ENCODE measurements around the gene FAM3C. TPM values are rescaled to one million over a fixed set of nuclear protein-coding genes. Genes with fewer than 3 reads are reported as not detected.

FAM3C gene
- total RNA-seq, 1 experiment from 2014 or later: 37.9 TPM

DNA sequence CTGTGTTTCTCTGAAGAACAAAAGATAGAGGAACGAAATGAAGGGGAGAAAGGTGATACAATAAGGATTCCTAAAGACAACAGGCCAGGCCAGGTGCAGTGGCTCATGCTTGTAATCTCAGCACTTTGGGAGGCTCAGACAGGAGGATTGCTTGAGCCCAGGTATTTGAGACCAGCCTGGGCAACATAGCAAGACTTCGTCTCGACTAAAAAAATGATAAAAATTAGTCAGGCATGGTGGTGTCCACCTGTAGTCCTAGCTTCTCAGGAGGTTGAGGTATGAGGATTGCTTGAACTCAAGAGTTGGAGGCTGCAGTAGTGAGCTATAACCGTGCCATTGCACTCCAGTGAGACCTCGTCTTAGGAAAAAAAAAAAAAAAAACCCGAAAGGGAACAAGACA, 41.4 kb upstream of the FAM3C start:
- intact Hi-C loops (cut with micrococcal nuclease): no loop called here
- Histone ChIP-seq H3K36me3 (ENCODE audit: low read depth, low read length) (no peaks in the 10 kb centered on the region), H3K9ac (ENCODE audit: low read length) (no peak overlapping the region), H2AFZ (ENCODE audit: low read length) (no peak overlapping the region), H3K4me2 (ENCODE audit: low read length) (no peak overlapping the region), H3K4me1 (ENCODE audit: insufficient read depth, low read length) (peaks cover 6% of the 10 kb centered on the region; the same call in 1 of the 2 replicates), H3K79me2 (ENCODE audit: low read length) (no peaks in the 10 kb centered on the region), H4K20me1 (ENCODE audit: low read length) (no peaks in the 10 kb centered on the region), H3K9me2 (replicated peaks; ENCODE audit: low read length) (no peaks in the 10 kb centered on the region), H3K27ac (ENCODE audit: low read length) (no peak overlapping the region), H3K9me3 (ENCODE audit: low read length) (no peaks in the 10 kb centered on the region), H3F3A (ENCODE audit: low read length, unreplicated experiment) (no peaks in the 10 kb centered on the region), H3K4me3 (ENCODE audit: low read length) (no peak overlapping the region), H3K27me3 (ENCODE audit: low read length) (no peaks in the 10 kb centered on the region)
- POLR2A ChIA-PET (ENCODE audit: unreplicated experiment): no interaction called here
- ATAC-seq: no peak
- no TSS peak for BruUV-seq (replicated peaks)
- no peak for DNase-seq
- CTCF ChIA-PET: no interaction called here
- TF ChIP-seq, protein P1, sequence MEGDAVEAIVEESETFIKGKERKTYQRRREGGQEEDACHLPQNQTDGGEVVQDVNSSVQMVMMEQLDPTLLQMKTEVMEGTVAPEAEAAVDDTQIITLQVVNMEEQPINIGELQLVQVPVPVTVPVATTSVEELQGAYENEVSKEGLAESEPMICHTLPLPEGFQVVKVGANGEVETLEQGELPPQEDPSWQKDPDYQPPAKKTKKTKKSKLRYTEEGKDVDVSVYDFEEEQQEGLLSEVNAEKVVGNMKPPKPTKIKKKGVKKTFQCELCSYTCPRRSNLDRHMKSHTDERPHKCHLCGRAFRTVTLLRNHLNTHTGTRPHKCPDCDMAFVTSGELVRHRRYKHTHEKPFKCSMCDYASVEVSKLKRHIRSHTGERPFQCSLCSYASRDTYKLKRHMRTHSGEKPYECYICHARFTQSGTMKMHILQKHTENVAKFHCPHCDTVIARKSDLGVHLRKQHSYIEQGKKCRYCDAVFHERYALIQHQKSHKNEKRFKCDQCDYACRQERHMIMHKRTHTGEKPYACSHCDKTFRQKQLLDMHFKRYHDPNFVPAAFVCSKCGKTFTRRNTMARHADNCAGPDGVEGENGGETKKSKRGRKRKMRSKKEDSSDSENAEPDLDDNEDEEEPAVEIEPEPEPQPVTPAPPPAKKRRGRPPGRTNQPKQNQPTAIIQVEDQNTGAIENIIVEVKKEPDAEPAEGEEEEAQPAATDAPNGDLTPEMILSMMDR (conservative IDR thresholded peaks at IDR 0.05; ENCODE audit: low read depth, low read length): no peak
- TF ChIP-seq EZH2phosphoT487 (IDR thresholded peaks at IDR 0.05; ENCODE audit: borderline replicate concordance, low read length): no peak
- no peak for TF ChIP-seq EZH2 (IDR thresholded peaks at IDR 0.05; ENCODE audit: low read length, unreplicated experiment)

GRCh38 chr7:121436688-121437087, 40.6 kb upstream of the FAM3C start:
- H3K9ac ChIP-seq (ENCODE audit: low read length): no peak overlapping the region
- intact Hi-C loops (cut with micrococcal nuclease): no loop called here
- no peaks in the 10 kb centered on the region for H4K20me1 ChIP-seq (ENCODE audit: low read length)
- ChIA-PET CTCF (no interaction called here), POLR2A (ENCODE audit: unreplicated experiment) (no interaction called here)
- TF ChIP-seq EZH2 (IDR thresholded peaks at IDR 0.05; ENCODE audit: low read length, unreplicated experiment) (no peak), EZH2phosphoT487 (IDR thresholded peaks at IDR 0.05; ENCODE audit: borderline replicate concordance, low read length) (no peak)
- TF ChIP-seq, protein P1 (conservative IDR thresholded peaks at IDR 0.05; ENCODE audit: low read depth, low read length): no peak
- no peak for ATAC-seq
- no peaks in the 10 kb centered on the region for H3K36me3 ChIP-seq (ENCODE audit: low read depth, low read length)
- no peak overlapping the region for H2AFZ ChIP-seq (ENCODE audit: low read length)
- no peaks in the 10 kb centered on the region for H3K9me3 ChIP-seq (ENCODE audit: low read length)
- H3K27ac ChIP-seq (ENCODE audit: low read length): no peak overlapping the region
- no peaks in the 10 kb centered on the region for H3F3A ChIP-seq (ENCODE audit: low read length, unreplicated experiment)
- no peaks in the 10 kb centered on the region for H3K27me3 ChIP-seq (ENCODE audit: low read length)
- H3K4me3 ChIP-seq (ENCODE audit: low read length): no peak overlapping the region
- BruUV-seq (replicated peaks): no TSS peak
- DNase-seq: no peak
- peaks cover 6% of the 10 kb centered on the region; the same call in 1 of the 2 replicates for H3K4me1 ChIP-seq (ENCODE audit: insufficient read depth, low read length)
- no peaks in the 10 kb centered on the region for H3K9me2 ChIP-seq (replicated peaks; ENCODE audit: low read length)
- no peak overlapping the region for H3K4me2 ChIP-seq (ENCODE audit: low read length)
- H3K79me2 ChIP-seq (ENCODE audit: low read length): no peaks in the 10 kb centered on the region

DNA sequence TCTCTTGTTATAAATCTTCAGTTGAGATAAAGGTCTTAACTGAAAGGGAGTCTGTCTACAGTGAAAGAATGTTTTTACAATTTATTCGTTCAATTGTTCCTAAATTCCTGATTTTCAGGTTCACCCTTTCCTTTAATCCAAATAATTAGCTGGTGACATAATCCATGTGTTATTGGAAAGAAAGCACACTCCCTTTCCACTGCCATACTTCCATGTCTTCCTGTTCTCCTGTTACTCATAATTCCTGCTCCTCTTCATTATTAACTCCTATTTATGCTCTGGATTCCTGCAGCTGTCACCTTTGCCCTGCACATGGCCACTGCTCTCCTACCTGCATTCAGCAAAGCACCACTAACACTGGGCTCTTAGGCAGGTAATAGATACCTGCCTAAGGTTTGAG, 40.0 kb upstream of the FAM3C start:
- H3K9ac ChIP-seq (ENCODE audit: low read length): no peak overlapping the region
- H3K4me2 ChIP-seq (ENCODE audit: low read length): no peak overlapping the region
- H3K79me2 ChIP-seq (ENCODE audit: low read length): no peaks in the 10 kb centered on the region
- no peak overlapping the region for H3K4me3 ChIP-seq (ENCODE audit: low read length)
- CTCF ChIA-PET: no interaction called here
- H3K9me3 ChIP-seq (ENCODE audit: low read length): no peaks in the 10 kb centered on the region
- ATAC-seq (no peak), DNase-seq (peak; percentile 5)
- TF ChIP-seq EZH2 (IDR thresholded peaks at IDR 0.05; ENCODE audit: low read length, unreplicated experiment) (no peak), EZH2phosphoT487 (IDR thresholded peaks at IDR 0.05; ENCODE audit: borderline replicate concordance, low read length) (no peak)
- TF ChIP-seq, protein P1 (conservative IDR thresholded peaks at IDR 0.05; ENCODE audit: low read depth, low read length): no peak
- H2AFZ ChIP-seq (ENCODE audit: low read length): no peak overlapping the region
- H4K20me1 ChIP-seq (ENCODE audit: low read length): no peaks in the 10 kb centered on the region
- no peak overlapping the region for H3K27ac ChIP-seq (ENCODE audit: low read length)
- intact Hi-C loops (cut with micrococcal nuclease): no loop called here
- H3K4me1 ChIP-seq (ENCODE audit: insufficient read depth, low read length): peaks cover 1% of the 10 kb centered on the region; the same call in 1 of the 2 replicates
- no peaks in the 10 kb centered on the region for H3K27me3 ChIP-seq (ENCODE audit: low read length)
- H3K36me3 ChIP-seq (ENCODE audit: low read depth, low read length): no peaks in the 10 kb centered on the region
- POLR2A ChIA-PET (ENCODE audit: unreplicated experiment): no interaction called here
- BruUV-seq (replicated peaks): no TSS peak
- no peaks in the 10 kb centered on the region for H3F3A ChIP-seq (ENCODE audit: low read length, unreplicated experiment)
- H3K9me2 ChIP-seq (replicated peaks; ENCODE audit: low read length): no peaks in the 10 kb centered on the region
